Sigmoid colon (tissue), 7 donors: Measurements from ENCODE around the gene ATP2B1. TPM values are rescaled to one million over a fixed set of nuclear protein-coding genes. Genes with fewer than 3 reads are reported as not detected.
"Not testable (repeated sequence)": the region's sequence is repeated elsewhere in the genome, so short reads cannot be mapped to it uniquely, and the experiment has no call there.

Experiments used
- DNase-seq: peaks from one replicate; pipeline ENCODE4 v3.0.0-alpha.2; 2019
- H3K27ac ChIP-seq, 4 donors: fragments of 200-600 bp; sonication (generic); one replicate each; pipeline ENCODE4 v1.5.1; 2016 to 2019; ENCODE audit warnings: mild to moderate bottlenecking in 1 of 4
- H3K27me3 ChIP-seq, 3 donors: fragments of 200-600 bp; sonication (generic); one replicate each; pipeline ENCODE4 v1.5.1; 2019; ENCODE audit warnings: mild to moderate bottlenecking in 1 of 3
- H3K36me3 ChIP-seq, 4 donors: fragments of 200-600 bp; sonication (generic); one replicate each; pipeline ENCODE4 v1.5.1; 2016 to 2019
- H3K4me1 ChIP-seq, 4 donors: fragments of 200-600 bp; sonication (generic); one replicate each; pipeline ENCODE4 v1.5.1; 2017 to 2019
- H3K4me3 ChIP-seq, 4 donors: fragments of 200-600 bp; sonication (generic); one replicate each; pipeline ENCODE4 v1.5.1; 2017 to 2019; ENCODE audit warnings: mild to moderate bottlenecking in 2 of 4, moderate library complexity in 1 of 4
- H3K9me3 ChIP-seq, 4 donors: fragments of 200-600 bp in 3 of 4; sonication (generic) in 3 of 4; one replicate each; pipeline versions ENCODE4 v1.5.1 to v1.6.1; 2013 to 2019
- EP300 ChIP-seq, 4 donors: sonication (generic); formaldehyde crosslinking; IDR thresholded peaks; one replicate each; pipeline ENCODE4 v1.6.1; 2017; ENCODE audit warnings: antibody characterized with exemption in 4 of 4
- POLR2A ChIP-seq, 2 donors: fragments of 450-650 bp; IDR thresholded peaks; one replicate each; pipeline ENCODE4 v1.6.1; 2016; ENCODE audit warnings: antibody characterized with exemption in 2 of 2, mild to moderate bottlenecking in 2 of 2, moderate library complexity in 2 of 2
- POLR2AphosphoS5 ChIP-seq, 4 donors: sonication (generic); formaldehyde crosslinking; IDR thresholded peaks; one replicate each; pipeline ENCODE4 v1.6.1; 2017; ENCODE audit warnings: antibody characterized with exemption in 4 of 4
- WGBS, 2 donors: extraction: QIAGEN DNeasy Blood & Tissue Kit; methylation state at CpG; one replicate each; pipeline ENCODE4 v1.1.7; 2013; 5-methylcytosine and 5-hydroxymethylcytosine counted together
- intact Hi-C: fragments of 100-400 bp; cut with DNase I; formaldehyde crosslinking; loops from one replicate; pipeline ENCODE4 v1.15.1; 2023
- polyA plus RNA-seq, 3 donors: library from polyadenylated mRNA; stranded (reverse); fragments of 200-250 nt; gene quantifications; one replicate each; pipeline ENCODE4 v1.2.3, GENCODE V29; 2013
- total RNA-seq, 4 donors: library from RNA; depleted of rRNA; stranded (reverse); fragments of >200 nt; gene quantifications; one replicate each; pipeline ENCODE4 v1.1.0, GENCODE V29; 2016
- TF ChIP-seq, protein P1 (sequence below), 4 experiments: fragments of 450-650 bp in 3 of 4; fragments of 200-600 bp in 1 of 4; IDR thresholded peaks; one replicate each; pipeline ENCODE4 v1.5.1; 2016 to 2019; ENCODE audit warnings: antibody characterized with exemption in 4 of 4, mild to moderate bottlenecking in 3 of 4, moderate library complexity in 2 of 4
- donor health status: healthy with polysubstance abuse.
- donor health status: Bipolar disorder and iron deficiency.
- donor health status: healthy.

The ATP2B1 gene
- total and polyA plus RNA-seq, 7 donors = 4.8 to 39.1 (median 27.6) TPM

DNA sequence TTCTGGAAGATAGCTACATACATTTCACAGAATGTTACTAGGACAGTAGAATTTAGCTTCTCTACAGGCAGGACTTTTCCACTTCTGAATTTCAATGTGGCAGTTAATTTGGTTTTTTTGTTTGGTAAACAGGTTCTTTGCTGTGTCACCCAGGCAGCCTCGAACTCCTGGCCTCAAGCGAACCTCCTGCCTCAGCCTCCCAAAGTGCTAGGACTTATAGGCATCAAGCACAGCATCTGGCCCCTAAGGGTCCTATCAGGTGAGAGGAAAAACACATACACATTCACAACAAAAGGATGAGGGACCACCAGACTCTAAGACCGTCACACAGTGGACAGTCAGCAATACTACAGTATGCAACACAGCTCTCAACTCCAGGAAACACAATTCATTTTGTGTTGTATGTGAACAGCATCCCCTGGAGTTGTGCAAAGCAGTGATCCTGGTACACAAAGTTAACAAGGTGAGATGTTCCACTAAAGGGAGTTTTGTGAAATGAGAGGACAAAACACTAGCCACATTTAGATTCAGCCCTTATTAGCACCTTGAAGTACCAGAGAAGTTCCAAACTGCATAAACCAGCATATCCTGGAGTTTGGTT is 6.9 kb downstream of the ATP2B1 start:
- no peak overlapping the region for H3K27ac ChIP-seq
- H3K9me3 ChIP-seq = no peaks in the 10 kb centered on the region
- no peaks in the 10 kb centered on the region for H3K36me3 ChIP-seq
- no peaks in the 10 kb centered on the region for H3K27me3 ChIP-seq
- intact Hi-C loops = loop anchor here (10.0 kb wide), 2 partner anchors 247 to 1153 kb away; no protein-coding TSS in a partner anchor
- no peak overlapping the region for H3K4me3 ChIP-seq
- WGBS, 2 donors = 95 to 98% methylated on average over 3 of the region's 3 CpGs
- peaks cover 0 to 22% (median 9%) of the 10 kb centered on the region in 4 donors for H3K4me1 ChIP-seq
- no peak for DNase-seq
- TF ChIP-seq EP300 (IDR thresholded peaks at IDR 0.05) (no peak), POLR2A (IDR thresholded peaks at IDR 0.05) (no peak), POLR2AphosphoS5 (IDR thresholded peaks at IDR 0.05) (no peak)
- TF ChIP-seq, protein P1, sequence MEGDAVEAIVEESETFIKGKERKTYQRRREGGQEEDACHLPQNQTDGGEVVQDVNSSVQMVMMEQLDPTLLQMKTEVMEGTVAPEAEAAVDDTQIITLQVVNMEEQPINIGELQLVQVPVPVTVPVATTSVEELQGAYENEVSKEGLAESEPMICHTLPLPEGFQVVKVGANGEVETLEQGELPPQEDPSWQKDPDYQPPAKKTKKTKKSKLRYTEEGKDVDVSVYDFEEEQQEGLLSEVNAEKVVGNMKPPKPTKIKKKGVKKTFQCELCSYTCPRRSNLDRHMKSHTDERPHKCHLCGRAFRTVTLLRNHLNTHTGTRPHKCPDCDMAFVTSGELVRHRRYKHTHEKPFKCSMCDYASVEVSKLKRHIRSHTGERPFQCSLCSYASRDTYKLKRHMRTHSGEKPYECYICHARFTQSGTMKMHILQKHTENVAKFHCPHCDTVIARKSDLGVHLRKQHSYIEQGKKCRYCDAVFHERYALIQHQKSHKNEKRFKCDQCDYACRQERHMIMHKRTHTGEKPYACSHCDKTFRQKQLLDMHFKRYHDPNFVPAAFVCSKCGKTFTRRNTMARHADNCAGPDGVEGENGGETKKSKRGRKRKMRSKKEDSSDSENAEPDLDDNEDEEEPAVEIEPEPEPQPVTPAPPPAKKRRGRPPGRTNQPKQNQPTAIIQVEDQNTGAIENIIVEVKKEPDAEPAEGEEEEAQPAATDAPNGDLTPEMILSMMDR (IDR thresholded peaks at IDR 0.05) = no peak

DNA sequence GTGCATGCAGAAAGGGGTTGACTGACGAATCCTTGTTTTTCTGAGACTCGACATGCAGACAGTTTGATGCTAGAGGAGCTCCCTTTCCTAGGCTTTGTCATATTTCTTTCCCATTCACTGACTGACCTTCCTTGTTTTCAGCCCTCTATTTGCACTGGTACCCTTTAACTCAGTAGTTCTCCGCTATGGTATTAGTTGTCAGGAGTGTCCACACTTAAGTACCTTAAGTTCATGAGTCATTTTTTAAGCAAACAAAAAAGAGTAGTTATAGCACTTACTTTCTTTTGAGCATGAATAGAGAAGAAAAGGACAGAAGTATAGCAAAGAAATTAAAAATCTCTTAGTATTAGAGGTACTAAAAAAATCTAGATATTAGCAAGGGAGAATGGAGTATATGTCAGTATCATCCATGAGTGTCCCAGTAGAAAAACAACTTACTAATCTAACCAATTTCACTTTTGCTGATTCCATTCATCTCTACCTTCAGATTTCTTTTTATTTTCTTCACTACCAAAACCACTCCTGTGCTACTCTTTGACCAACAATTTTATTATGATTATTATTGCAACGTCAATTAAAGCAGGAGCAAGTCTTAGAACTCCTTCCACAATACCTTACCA is 8.3 kb downstream of the ATP2B1 start:
- TF ChIP-seq POLR2A (IDR thresholded peaks at IDR 0.05) (no peak), POLR2AphosphoS5 (IDR thresholded peaks at IDR 0.05) (no peak), EP300 (IDR thresholded peaks at IDR 0.05) (no peak)
- TF ChIP-seq, protein P1 (IDR thresholded peaks at IDR 0.05) = no peak
- H3K27me3 ChIP-seq = no peaks in the 10 kb centered on the region
- peaks cover 0 to 36% (median 21%) of the 10 kb centered on the region in 4 donors for H3K4me1 ChIP-seq
- intact Hi-C loops = loop anchor here (10.0 kb wide), 2 partner anchors 246 to 1154 kb away; no protein-coding TSS in a partner anchor
- DNase-seq = no peak
- 86 to 93% methylated on average over 4 of the region's 4 CpGs for WGBS, 2 donors
- no peaks in the 10 kb centered on the region for H3K36me3 ChIP-seq
- H3K4me3 ChIP-seq = no peak overlapping the region
- H3K9me3 ChIP-seq = no peaks in the 10 kb centered on the region
- no peak overlapping the region for H3K27ac ChIP-seq

DNA sequence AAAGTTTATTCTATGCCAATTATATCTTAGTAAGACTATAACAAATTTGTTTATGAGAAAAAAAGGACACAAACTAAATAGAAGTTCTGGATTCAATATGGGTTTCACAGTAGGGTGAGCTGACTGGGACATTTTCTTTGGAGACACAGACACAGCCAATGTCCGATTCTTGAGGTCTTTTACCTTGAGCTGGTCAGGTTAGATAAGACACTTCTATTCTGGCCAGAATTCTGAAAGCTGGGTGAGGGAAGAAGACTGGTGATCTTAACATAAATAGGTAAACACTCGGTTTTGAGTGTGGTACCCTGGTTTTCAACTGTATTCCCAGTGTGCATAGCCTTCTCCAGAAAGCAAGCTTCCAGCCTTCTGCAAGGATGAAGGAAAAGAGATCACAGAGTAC is 10.0 kb downstream of the ATP2B1 start:
- no peak for DNase-seq
- H3K27me3 ChIP-seq = no peaks in the 10 kb centered on the region
- intact Hi-C loops = no loop called here
- no peak overlapping the region for H3K4me3 ChIP-seq
- no peaks in the 10 kb centered on the region for H3K9me3 ChIP-seq
- peaks cover 0 to 46% (median 32%) of the 10 kb centered on the region in 4 donors for H3K4me1 ChIP-seq
- H3K27ac ChIP-seq = peak overlapping the region in 1 of 4 donors; percentile 16
- TF ChIP-seq POLR2A (IDR thresholded peaks at IDR 0.05) = no peak
- TF ChIP-seq EP300 (IDR thresholded peaks at IDR 0.05) = no peak
- TF ChIP-seq POLR2AphosphoS5 (IDR thresholded peaks at IDR 0.05) = no peak
- TF ChIP-seq, protein P1 (IDR thresholded peaks at IDR 0.05) = no peak
- H3K36me3 ChIP-seq = no peaks in the 10 kb centered on the region
- WGBS, 2 donors = 84 to 87% methylated on average over 2 of the region's 2 CpGs

DNA sequence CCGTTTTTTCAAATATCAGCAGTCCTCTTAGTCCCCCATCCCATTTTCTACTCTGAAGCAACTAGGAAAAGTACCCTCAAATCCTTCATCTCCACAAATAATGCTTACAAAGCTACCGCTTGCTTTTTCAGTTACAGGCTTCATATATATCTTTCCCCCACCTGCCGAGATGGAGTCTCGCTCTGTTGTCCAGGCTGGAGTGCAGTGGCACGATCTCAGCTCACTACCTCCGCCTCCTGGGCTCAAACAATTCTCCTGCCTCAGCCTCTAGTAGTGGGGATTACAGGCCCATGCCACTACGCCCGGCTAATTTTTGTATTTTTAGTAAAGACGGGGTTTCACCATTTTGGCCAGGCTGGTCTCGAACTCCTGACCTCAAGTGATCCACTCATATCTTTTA is 10.9 kb downstream of the ATP2B1 start:
- H3K27me3 ChIP-seq, intact Hi-C loops, H3K4me3 ChIP-seq, H3K27ac ChIP-seq, DNase-seq, H3K36me3 ChIP-seq, H3K9me3 ChIP-seq: not testable (repeated sequence)
- WGBS, 2 donors = 96% methylated on average over 10 of the region's 10 CpGs
- peaks cover 0 to 45% (median 36%) of the 10 kb centered on the region in 4 donors for H3K4me1 ChIP-seq

DNA sequence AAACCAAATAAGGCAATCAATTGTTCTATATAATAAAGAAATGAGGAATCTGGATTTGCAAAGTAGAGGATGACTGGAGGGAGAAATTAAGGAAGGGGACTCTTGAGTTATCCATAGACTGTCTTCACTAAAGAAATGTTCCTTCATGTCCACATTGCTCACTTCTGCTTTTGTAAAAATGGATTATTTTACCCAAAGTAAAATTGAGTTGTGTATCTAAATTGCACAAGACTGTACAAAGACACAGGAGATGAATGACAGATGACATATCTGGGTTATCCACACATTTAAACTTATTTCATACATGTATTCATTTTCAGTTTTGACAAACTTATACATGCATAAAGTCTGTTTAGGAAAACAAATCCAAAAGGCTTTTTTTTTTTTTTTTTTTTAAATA is 11.3 kb downstream of the ATP2B1 start:
- intact Hi-C loops = no loop called here
- no peaks in the 10 kb centered on the region for H3K36me3 ChIP-seq
- DNase-seq = no peak
- no peaks in the 10 kb centered on the region for H3K9me3 ChIP-seq
- TF ChIP-seq POLR2A (IDR thresholded peaks at IDR 0.05) (no peak), POLR2AphosphoS5 (IDR thresholded peaks at IDR 0.05) (no peak), EP300 (IDR thresholded peaks at IDR 0.05) (no peak)
- TF ChIP-seq, protein P1 (IDR thresholded peaks at IDR 0.05) = no peak
- H3K4me1 ChIP-seq = peaks cover 0 to 42% (median 36%) of the 10 kb centered on the region in 4 donors
- H3K27ac ChIP-seq = peak overlapping the region in 1 of 4 donors; percentile 60
- H3K4me3 ChIP-seq = no peak overlapping the region
- H3K27me3 ChIP-seq = no peaks in the 10 kb centered on the region
